ENCODE measurements around the gene KRTAP5-3. TPM values are rescaled to one million over a fixed set of nuclear protein-coding genes. Genes with fewer than 3 reads are reported as not detected.

KRTAP5-3 gene
- total and polyA plus RNA-seq, 2 donors (not counting 1 experiment from before 2014, with no cell fraction given), result not detected

GRCh38 chr11:1563697-1564534 is 44.3 kb downstream of the KRTAP5-3 start:
- no peak overlapping the region for H3K4me2 ChIP-seq (replicated peaks; ENCODE audit: low read depth, low read length, poor library complexity, severe bottlenecking)
- H3K27me3 ChIP-seq (replicated peaks in 1 of 4; ENCODE audit: control extremely low read depth in 1 of 4, control insufficient read depth in 3 of 4, insufficient read depth in 4 of 4, low read length in 3 of 4), result peaks cover 0 to 17% (median 0%) of the 10 kb centered on the region in 4 experiments
- ChIA-PET POLR2A (interaction anchor here (0.6 kb wide), 1 partner anchor 434 kb away, joined by 9 read pairs; no protein-coding TSS in a partner anchor), CTCF (interaction anchor here (1.4 to 4.5 kb wide), 2 partner anchors 11 to 17 kb away, joined by 4 to 28 read pairs; no protein-coding TSS in a partner anchor)
- Mint-ChIP-seq H3K27ac (no peak overlapping the region), H3K27me3 (peaks cover 4% of the 10 kb centered on the region), H3K9me3 (ENCODE audit: insufficient read depth) (no peaks in the 10 kb centered on the region), H3K4me3 (no peak overlapping the region), H3K4me1 (peaks cover 3% of the 10 kb centered on the region)
- TF ChIP-seq, protein P1, sequence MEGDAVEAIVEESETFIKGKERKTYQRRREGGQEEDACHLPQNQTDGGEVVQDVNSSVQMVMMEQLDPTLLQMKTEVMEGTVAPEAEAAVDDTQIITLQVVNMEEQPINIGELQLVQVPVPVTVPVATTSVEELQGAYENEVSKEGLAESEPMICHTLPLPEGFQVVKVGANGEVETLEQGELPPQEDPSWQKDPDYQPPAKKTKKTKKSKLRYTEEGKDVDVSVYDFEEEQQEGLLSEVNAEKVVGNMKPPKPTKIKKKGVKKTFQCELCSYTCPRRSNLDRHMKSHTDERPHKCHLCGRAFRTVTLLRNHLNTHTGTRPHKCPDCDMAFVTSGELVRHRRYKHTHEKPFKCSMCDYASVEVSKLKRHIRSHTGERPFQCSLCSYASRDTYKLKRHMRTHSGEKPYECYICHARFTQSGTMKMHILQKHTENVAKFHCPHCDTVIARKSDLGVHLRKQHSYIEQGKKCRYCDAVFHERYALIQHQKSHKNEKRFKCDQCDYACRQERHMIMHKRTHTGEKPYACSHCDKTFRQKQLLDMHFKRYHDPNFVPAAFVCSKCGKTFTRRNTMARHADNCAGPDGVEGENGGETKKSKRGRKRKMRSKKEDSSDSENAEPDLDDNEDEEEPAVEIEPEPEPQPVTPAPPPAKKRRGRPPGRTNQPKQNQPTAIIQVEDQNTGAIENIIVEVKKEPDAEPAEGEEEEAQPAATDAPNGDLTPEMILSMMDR (IDR thresholded peaks at IDR 0.05), result no peak
- TF ChIP-seq EZH2 (IDR thresholded peaks at IDR 0.05; ENCODE audit: borderline replicate concordance, insufficient read depth, low read depth, low read length, poor library complexity, severe bottlenecking), result no peak
- no peaks in the 10 kb centered on the region for H4K20me1 ChIP-seq (ENCODE audit: control insufficient read depth, insufficient read depth, low read length, poor library complexity, severe bottlenecking)
- ATAC-seq (ENCODE audit: low read depth) (no peak), DNase-seq (peak; percentile 37)
- H3K79me2 ChIP-seq (ENCODE audit: control insufficient read depth, insufficient read depth, low read length), result no peaks in the 10 kb centered on the region
- no peak overlapping the region for H3K27ac ChIP-seq (ENCODE audit: low read length in 2 of 2)
- WGBS (ENCODE audit: insufficient coverage), result 78% methylated on average over 23 of the region's 29 CpGs
- H3K4me1 ChIP-seq (ENCODE audit: control insufficient read depth in 2 of 2, insufficient read depth in 2 of 2, low read length in 2 of 2), result peaks cover 0 to 6% of the 10 kb centered on the region in 2 donors
- peaks cover 0 to 9% (median 0%) of the 10 kb centered on the region in 3 donors for H3K9me3 ChIP-seq (ENCODE audit: control extremely low read depth in 1 of 3, control insufficient read depth in 2 of 3, insufficient read depth in 1 of 3, low read length in 2 of 3)
- H3K4me3 ChIP-seq (ENCODE audit: control extremely low read depth in 1 of 5, extremely low read depth in 1 of 5, insufficient read depth in 1 of 5, low read depth in 2 of 5, low read length in 4 of 5), result no peak overlapping the region
- no peaks in the 10 kb centered on the region for H3K36me3 ChIP-seq (replicated peaks in 1 of 2; ENCODE audit: control extremely low read depth in 1 of 2, control insufficient read depth in 1 of 2, extremely low read depth in 1 of 2, insufficient read depth in 2 of 2, low read length in 1 of 2)
- intact Hi-C loops (cut with micrococcal nuclease), result no loop called here
- H2AFZ ChIP-seq (ENCODE audit: insufficient read depth, low read depth, low read length, poor library complexity, severe bottlenecking), result no peak overlapping the region
- no peak overlapping the region for H3K9ac ChIP-seq (ENCODE audit: low read length)

DNA sequence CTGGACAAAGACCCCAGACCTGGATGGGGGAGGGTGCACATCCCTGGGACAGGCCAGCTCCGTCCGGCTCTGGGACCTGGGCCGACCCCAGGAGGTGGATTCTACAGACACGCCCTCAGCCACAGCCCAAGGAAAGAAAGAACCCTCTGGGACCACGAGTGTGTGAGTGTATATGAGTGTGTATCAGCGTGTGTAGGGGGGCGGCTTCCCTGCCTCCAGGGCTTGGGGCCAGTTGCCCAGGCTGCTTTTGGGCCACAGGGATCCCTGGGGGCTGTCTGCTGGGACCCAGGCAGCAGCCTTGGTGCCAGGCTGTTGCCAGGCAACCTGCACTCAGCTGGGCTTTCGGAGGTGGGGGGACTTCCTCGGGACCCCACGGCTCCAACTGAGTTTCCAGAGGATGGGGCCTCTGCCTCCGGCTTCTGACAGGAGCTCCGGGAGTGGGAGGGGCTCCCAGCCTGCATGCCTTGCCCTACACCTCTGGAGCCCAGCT is 45.1 kb downstream of the KRTAP5-3 start:
- Histone ChIP-seq H3K4me3 (ENCODE audit: control extremely low read depth in 1 of 5, extremely low read depth in 1 of 5, insufficient read depth in 1 of 5, low read depth in 2 of 5, low read length in 4 of 5) (no peak overlapping the region), H3K36me3 (replicated peaks in 1 of 2; ENCODE audit: control extremely low read depth in 1 of 2, control insufficient read depth in 1 of 2, extremely low read depth in 1 of 2, insufficient read depth in 2 of 2, low read length in 1 of 2) (no peaks in the 10 kb centered on the region), H2AFZ (ENCODE audit: insufficient read depth, low read depth, low read length, poor library complexity, severe bottlenecking) (no peak overlapping the region), H3K9ac (ENCODE audit: low read length) (no peak overlapping the region), H3K79me2 (ENCODE audit: control insufficient read depth, insufficient read depth, low read length) (no peaks in the 10 kb centered on the region), H4K20me1 (ENCODE audit: control insufficient read depth, insufficient read depth, low read length, poor library complexity, severe bottlenecking) (no peaks in the 10 kb centered on the region), H3K27ac (ENCODE audit: low read length in 2 of 2) (no peak overlapping the region), H3K4me2 (replicated peaks; ENCODE audit: low read depth, low read length, poor library complexity, severe bottlenecking) (no peak overlapping the region), H3K27me3 (replicated peaks in 1 of 4; ENCODE audit: control extremely low read depth in 1 of 4, control insufficient read depth in 3 of 4, insufficient read depth in 4 of 4, low read length in 3 of 4) (peaks cover 0 to 19% (median 0%) of the 10 kb centered on the region in 4 experiments), H3K4me1 (ENCODE audit: control insufficient read depth in 2 of 2, insufficient read depth in 2 of 2, low read length in 2 of 2) (peaks cover 0 to 10% of the 10 kb centered on the region in 2 donors), H3K9me3 (ENCODE audit: control extremely low read depth in 1 of 3, control insufficient read depth in 2 of 3, insufficient read depth in 1 of 3, low read length in 2 of 3) (peaks cover 0 to 9% (median 0%) of the 10 kb centered on the region in 3 donors)
- DNase-seq, result peak; percentile 25
- ATAC-seq (ENCODE audit: low read depth), result no peak
- CTCF ChIA-PET, result no interaction called here
- intact Hi-C loops (cut with micrococcal nuclease), result no loop called here
- Mint-ChIP-seq H3K9me3 (ENCODE audit: insufficient read depth) (no peaks in the 10 kb centered on the region), H3K27ac (no peak overlapping the region), H3K4me3 (no peak overlapping the region), H3K4me1 (peaks cover 7% of the 10 kb centered on the region), H3K27me3 (peaks cover 4% of the 10 kb centered on the region)
- POLR2A ChIA-PET, result no interaction called here
- TF ChIP-seq EZH2 (IDR thresholded peaks at IDR 0.05; ENCODE audit: borderline replicate concordance, insufficient read depth, low read depth, low read length, poor library complexity, severe bottlenecking), result no peak
- TF ChIP-seq, protein P1 (IDR thresholded peaks at IDR 0.05), result no peak
- WGBS (ENCODE audit: insufficient coverage), result 94% methylated on average over 12 of the region's 12 CpGs
